Stimulated activated CD8-positive, alpha-beta memory T cell treated with anti-CD3 and anti-CD28 coated beads, Interleukin-15, amount 100 ng/mL, for 24 hours (primary cell): ENCODE measurements around the gene LUZP2.

Source experiments
- DNase-seq: peaks from one replicate; pipeline ENCODE4 v3.0.0-alpha.2; 2020; ENCODE audit warnings: low read depth

LUZP2 gene

GRCh38 chr11:24635588-24636290, 138.9 kb downstream of the LUZP2 start:
- no peak for DNase-seq

GRCh38 chr11:24636291-24636629, 139.4 kb downstream of the LUZP2 start:
- no peak for DNase-seq

DNA sequence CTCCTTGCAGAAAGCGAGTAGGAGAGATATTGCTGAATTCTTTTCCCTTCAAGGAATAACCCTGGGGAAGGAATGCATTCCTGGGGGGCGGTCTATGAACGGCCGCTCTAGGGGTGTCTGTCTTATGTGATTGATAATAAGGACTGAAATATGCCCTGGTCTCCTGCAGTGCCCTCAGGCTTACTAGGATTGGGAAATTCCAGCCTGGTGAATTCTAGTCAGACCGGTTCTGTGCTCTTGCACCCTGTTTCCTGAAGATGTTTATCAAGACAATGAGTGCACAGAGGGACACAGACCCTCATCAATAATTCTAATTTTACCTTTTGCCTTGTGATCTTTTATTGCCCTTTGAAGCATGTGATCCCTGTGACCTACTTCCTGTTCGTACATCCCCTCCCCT, 140.7 kb downstream of the LUZP2 start:
- no peak for DNase-seq

DNA sequence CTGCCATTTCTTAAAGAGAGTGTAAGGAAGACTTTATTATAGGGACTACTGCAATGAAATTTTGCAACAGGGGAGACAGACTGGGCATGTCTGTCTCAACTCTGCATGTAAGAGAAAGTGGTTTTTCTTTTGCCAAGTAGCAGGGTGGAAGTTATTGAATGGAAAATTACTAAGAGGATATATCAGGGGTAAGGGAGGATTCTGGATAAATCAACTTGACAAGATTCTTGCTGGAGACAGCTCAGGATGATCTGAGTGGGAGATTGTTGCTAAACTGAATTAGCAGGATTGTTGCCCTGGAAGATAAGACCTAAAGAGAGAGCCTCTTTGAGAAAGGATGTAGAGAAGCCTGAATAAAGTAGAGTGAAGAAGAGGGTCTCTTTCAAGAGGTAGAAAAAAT, 145.8 kb downstream of the LUZP2 start:
- DNase-seq: no peak

GRCh38 chr11:24645563-24645962, 148.7 kb downstream of the LUZP2 start:
- DNase-seq: no peak

DNA sequence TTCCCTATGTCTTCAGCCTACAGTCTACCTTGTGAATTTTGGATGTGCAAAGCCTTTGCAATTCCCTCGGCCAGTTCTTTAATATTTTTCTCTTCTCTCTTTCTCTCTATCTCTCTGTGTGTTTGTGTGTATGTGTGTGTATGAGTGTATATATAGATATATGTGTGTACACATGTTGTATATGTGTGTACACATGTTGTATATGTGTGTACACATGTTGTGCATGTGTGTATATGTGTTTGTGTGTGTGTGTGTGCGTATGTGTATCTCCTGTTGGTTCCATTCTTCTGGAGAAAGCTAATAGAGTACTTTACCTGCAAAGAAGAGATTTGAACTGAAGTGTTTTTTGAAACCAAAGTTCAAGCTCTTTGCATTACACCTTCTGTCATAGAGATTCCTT, 155.0 kb downstream of the LUZP2 start:
- no peak for DNase-seq

GRCh38 chr11:24653901-24654300, 157.0 kb downstream of the LUZP2 start:
- DNase-seq: no peak

GRCh38 chr11:24661331-24661730, 164.5 kb downstream of the LUZP2 start:
- DNase-seq: no peak

DNA sequence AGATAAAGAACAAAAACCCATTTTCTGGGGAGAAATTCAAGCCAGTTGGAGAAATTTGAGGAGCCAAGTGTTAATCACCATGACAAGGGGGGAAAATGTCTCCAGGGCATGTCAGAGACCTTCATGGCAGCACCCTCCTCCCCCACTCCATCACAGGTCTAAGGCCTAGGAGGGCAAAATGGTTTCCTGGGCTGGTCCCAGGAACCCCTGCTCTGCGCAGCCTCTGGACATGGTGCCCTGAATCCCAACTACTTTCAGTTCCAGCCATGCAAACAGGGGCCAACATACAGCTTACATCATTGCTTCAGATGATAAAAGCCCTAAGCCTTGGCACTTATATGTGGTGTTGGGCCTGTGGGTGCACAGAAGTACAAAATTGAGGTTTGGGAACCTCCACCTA, 167.5 kb downstream of the LUZP2 start:
- no peak for DNase-seq

DNA sequence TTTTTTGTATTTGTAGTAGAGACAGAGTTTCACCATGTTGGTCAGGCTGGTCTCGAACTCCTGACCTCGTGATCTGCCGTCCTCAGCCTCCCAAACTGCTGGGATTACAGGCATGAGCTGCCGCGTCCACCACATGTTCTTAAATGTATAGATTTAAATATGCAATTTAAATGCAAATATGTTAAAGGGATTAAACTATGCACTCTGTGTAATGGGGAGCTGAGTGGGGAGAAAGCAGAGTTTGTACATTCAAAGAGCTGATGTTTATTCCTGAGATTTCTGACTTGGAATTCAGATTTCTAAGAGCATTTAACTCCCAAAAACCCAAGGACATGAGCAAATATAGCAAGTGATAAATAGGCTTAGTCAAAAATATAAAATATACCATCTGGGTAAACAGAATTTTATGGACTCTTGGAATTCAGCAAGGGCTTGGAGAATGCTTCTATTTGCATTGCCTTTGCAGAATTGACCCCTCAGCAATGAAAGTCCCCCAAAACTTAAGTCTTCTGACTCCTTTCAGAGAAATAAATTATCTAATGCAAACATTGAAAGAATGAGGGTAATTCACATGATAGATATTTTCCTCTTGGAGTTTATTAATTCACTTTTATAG, 170.6 kb downstream of the LUZP2 start:
- no peak for DNase-seq

DNA sequence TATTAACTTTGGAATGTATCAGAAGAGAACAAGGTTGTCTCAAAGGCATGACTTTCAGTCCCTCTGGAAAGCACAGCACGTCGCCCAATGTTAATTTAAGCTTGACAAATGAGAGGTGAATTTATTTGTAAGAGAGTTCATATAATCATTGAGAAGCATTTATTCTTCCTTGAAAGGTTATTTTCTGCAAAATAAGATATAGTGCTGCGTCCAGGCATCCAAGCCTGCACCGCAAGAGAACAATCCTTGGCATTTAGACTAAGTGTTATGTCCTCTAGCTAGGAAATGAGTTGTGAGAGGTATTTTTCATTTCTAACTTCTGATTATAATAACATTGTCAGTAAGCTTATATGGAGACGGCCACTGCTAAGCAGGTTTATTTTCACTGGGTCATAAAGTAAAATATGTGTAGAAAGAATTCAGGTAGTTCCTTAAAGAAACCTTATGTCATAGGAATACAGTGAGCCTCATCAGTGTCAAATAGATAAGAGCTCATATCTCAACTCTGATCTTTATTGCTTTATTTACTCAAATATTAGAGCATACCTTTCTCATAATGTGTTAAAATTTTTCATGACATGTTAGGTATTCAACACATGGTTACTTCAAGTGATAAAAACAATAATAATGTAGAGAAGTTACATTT, 182.0 kb downstream of the LUZP2 start:
- no peak for DNase-seq

- no peak for DNase-seq
Measured at GRCh38 chr11:24679821-24680351, 183.0 kb downstream of the LUZP2 start.

- DNase-seq: no peak
Measured at GRCh38 chr11:24683583-24683982, 186.7 kb downstream of the LUZP2 start.

GRCh38 chr11:24685821-24686220, 189.0 kb downstream of the LUZP2 start:
- DNase-seq: no peak

DNA sequence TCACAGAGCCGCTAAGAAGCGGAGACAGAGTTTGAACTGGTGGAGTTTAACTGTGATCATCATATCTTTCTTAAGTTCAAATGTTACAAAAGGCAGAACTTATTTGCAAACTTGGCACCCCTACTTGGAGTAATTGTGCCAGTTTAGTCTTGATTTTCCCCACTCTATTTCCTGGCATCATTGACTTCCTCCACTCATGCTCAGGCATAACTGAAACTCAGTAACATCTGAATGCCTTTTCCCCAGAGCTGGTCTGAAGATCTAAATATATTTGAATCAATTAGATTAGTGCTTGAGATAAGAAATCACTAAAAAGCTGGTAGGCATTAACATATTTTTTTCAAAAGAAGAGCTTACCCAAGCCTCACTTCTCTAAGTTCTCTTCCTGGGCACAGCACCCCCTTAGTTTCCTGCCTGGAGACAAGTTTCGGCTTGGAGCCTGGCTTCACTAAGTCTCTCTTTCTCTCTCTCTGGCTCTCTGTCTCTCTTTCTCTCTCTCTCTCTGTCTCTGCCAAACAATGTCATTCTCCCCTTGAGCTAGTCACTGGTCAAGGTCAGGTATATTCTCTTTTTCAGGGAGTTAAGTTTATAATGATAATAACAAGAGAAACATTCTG, 190.8 kb downstream of the LUZP2 start:
- no peak for DNase-seq

DNA sequence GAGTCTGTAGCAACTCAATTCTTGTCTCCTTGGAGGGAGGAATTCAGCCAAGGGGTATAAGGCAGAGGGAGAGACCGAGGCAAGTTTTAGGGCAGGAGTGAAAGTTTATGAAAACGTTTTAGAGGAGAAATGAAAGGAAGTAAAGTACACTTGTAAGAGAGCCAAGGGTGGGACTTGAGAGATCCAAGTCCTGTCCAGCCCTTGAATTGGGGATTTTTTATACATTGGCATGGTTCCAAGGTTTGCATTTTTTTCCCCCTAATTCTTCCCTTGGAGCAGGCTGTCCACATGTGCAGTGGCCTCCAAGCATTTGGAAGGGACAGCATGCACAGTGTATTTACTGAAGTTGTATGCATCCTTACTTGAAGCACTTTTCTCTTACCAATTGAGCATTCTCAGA, 192.1 kb downstream of the LUZP2 start:
- DNase-seq: no peak

DNA sequence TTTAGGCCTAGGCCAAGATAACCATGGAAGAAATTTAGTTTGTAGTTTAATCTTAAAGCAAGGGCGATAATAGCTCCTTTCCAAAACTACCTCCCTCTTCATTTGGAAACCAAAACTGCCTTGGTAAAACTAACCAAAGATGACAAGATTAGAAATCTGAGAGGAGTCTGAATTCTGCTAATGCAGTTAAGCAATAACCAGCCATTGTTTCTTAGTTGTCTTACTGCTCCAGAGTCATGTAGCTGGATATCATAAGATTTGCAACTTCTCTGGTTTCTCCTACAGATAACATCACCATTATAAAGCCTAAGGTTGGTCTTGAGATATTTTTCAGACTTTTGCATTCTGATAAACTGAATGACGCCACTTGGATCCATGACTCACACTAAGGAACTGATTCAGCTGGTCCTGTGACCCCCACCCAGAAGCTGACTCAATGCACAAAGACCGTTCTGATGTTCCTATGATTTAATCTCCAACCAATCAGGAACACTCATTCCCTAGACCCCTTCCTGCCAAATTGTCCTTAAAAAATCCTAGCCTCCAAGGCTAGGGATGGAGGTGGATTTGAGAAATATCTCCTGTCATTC, 200.8 kb downstream of the LUZP2 start:
- no peak for DNase-seq

DNA sequence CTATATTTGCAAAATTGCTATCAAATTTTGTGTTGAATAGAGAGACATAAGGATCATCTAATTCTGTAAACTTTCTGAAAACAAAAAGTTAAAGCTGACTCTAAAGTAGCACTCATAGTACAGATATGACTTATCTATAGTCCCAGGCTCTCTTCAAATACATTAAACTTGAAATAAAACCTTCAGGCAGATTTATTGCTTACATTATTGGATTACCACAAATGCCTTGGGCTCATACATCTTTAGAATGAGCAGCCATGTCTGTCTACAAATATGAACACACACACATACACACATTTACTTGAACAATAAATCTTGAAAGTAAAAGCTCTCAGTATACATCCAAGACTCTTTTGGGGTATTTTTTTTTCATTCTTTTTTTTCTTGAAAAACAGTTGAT, 207.9 kb downstream of the LUZP2 start:
- no peak for DNase-seq

- no peak for DNase-seq
Measured at GRCh38 chr11:24705474-24705873, 208.6 kb downstream of the LUZP2 start.

GRCh38 chr11:24708616-24709015, 211.8 kb downstream of the LUZP2 start:
- no peak for DNase-seq

DNA sequence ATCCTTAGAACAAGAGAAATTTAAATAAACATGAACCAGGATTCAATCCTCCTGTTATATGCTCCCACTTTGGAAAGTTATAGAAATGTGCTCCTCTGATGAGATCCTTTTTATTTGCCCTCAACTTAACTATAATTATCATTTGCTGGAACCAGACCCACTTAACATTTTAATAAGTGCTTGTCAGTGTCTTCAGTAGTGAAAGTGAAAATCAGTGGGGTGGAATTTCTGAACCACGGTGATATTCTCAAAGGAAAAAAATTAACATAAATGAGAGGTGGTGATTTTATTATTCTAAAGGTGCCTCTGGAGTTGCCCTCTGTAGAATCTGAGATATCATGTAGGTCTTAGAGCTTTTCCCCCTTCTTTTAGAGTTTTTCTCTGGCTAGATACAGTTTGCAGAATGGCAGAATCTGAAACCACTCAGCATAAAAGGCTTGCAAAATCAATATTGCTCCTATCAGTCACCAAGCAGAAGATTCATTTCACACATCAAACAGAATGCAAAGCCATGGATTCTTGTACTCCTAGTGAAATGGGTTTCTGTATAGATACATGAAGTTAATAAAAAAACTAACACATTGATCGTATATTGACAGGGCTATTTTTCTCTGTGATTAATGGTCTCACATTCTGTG, 213.2 kb downstream of the LUZP2 start:
- no peak for DNase-seq

DNA sequence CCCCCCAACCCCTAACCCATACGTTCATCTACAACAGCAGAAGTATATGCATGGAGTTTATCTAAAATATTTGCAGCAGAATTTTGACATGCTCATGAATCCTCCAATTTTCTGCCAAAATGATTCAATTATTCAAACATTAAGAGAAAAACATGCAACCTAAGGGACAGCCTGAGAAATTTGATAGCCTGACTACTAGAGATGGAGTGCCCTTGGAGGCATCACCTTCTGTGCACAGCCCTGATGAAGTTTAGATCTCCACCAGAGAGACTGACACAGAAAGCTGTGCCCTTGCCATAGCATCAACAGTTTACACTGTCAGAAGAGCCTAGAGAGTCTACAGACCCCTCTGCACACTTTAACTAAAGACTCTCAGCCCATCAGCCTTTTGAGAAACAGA, 217.7 kb downstream of the LUZP2 start:
- DNase-seq: no peak
